ENCODE results near the gene EMP1. TPM values are rescaled to one million over a fixed set of nuclear protein-coding genes. Genes with fewer than 3 reads are reported as not detected.
A peak's percentile ranks its signal among the peaks of the same experiment; 100 is the strongest.

EMP1 gene
- total and polyA plus RNA-seq, 2 of the 13 experiments (the other 11 are each of a cell fraction or from before 2014, with no cell fraction given), result 0.13 to 0.61 TPM

DNA sequence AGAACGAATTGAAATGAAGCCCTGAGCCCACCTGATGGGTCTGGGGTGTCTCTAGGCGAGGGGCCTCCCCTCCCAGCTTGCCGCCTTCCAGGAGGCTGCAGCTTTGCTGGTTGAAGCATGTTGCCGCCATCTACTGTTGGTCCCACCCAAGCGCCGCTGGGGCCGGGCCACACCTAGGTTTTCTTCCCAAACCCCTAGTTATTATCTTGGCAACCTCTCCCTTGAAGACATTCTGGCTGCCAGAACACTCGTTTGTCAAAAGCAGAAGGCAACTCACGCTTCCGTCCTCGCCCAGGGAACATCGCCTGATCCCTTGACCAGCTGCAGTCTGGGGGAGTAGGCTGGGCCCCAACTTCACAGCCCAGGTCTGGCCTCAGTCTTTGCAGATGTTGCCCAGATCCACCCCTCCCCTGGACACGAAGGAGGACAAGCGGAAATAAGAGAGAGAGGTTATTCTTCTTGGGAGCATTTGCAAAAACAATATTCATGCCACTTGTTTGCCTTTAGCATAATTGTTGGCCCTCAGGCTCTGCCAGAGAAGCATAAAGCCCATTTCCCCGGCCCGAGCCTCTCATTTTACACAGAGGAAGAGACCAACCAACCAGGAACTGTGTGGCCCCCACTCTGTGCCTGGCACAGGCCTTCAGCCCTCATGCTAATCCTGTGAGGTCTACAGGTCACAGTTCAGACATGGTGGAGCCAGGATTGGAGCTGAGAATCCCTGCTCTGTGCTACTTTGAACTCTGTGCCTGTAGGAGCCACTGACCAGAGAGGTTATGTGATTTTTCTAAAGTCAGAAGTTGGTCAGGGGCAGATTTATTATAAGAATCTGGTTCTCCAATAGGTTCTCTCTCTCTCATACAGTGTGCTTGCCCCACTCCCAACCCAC is 6.8 kb downstream of the EMP1 start:
- Histone ChIP-seq H3K4me3 (replicated peaks in 1 of 3; ENCODE audit: insufficient read depth in 1 of 3, low read depth in 2 of 3, low read length in 3 of 3) (no peak overlapping the region), H3K27ac (ENCODE audit: extremely low read length, insufficient read depth, low read length) (no peak overlapping the region), H3K79me2 (ENCODE audit: insufficient read depth, low read length) (no peaks in the 10 kb centered on the region), H4K20me1 (ENCODE audit: insufficient read depth, low read length) (no peaks in the 10 kb centered on the region), H3K9me3 (ENCODE audit: low read length) (no peaks in the 10 kb centered on the region), H3K9ac (ENCODE audit: insufficient read depth, low read depth, low read length) (no peak overlapping the region), H3K4me1 (ENCODE audit: insufficient read depth, low read length) (no peaks in the 10 kb centered on the region), H3K36me3 (replicated peaks in 1 of 2; ENCODE audit: control insufficient read depth in 1 of 2, insufficient read depth in 2 of 2, low read length in 2 of 2) (no peaks in the 10 kb centered on the region), H2AFZ (ENCODE audit: low read length) (no peak overlapping the region), H3K4me2 (ENCODE audit: low read depth, low read length) (no peak overlapping the region), H3K27me3 (ENCODE audit: control insufficient read depth in 1 of 2, insufficient read depth in 2 of 2, low read length in 2 of 2) (peaks cover 1 to 65% of the 10 kb centered on the region in 2 experiments; a peak in 4 of 5 replicates)
- WGBS (ENCODE audit: low lambda C conversion rate), result 21% methylated on average over 8 of the region's 16 CpGs
- DNase-seq (ENCODE audit: low spot score) (no peak), FAIRE-seq (no peak), ATAC-seq (peak; percentile 60; the same call in 2 of the 3 replicates)
- in situ Hi-C loops (cut with HindIII; ENCODE audit: extremely low pct_ligation_motif_present, low pct_unique_long_range_greater_than_20kb) (loop anchor here (25.0 kb wide), 1 partner anchor 416 kb away; the partner anchor contains the start of gene APOLD1), intact Hi-C loops (cut with micrococcal nuclease; ENCODE audit: unreplicated experiment) (no loop called here)
- BruUV-seq (replicated peaks), result no TSS peak
- TF ChIP-seq STAG1 (CRISPR knock-in tag; IDR thresholded peaks at IDR 0.05) (peak; percentile 41), SNAPC2 (CRISPR knock-in tag; IDR thresholded peaks at IDR 0.05) (no peak), ZNF263 (CRISPR knock-in tag; IDR thresholded peaks at IDR 0.05) (no peak), ZFP36L2 (CRISPR knock-in tag; IDR thresholded peaks at IDR 0.05) (no peak), CTCF (CRISPR knock-in tag; IDR thresholded peaks at IDR 0.05) (peak; percentile 32; the same call in 1 of the 2 replicates)
- ChIA-PET POLR2A (no interaction called here), CTCF (ENCODE audit: low intra/inter-chr PET ratio, low total read pairs) (no interaction called here)

DNA sequence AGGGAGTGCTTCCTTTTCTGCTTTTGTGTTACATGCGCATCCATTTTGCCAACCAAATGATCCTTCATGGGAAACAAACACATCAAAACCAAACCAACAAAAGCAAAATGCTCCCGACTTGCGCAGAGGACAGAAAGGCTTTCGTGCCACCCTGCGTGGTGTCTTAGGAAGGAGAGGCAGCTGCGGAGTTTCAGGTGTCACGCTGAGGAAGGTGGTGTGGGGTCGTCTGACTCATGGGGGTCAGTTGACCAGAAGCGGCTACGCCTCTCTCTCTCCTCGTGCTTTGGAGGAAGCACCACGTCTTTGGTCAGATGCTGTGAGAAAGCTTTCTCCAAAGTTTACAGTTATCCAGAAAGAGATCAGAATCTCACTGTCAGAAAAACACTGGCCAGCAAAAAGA is 7.9 kb downstream of the EMP1 start:
- Histone ChIP-seq H3K27ac (ENCODE audit: extremely low read length, insufficient read depth, low read length) (no peak overlapping the region), H3K27me3 (ENCODE audit: control insufficient read depth in 1 of 2, insufficient read depth in 2 of 2, low read length in 2 of 2) (peaks cover 1 to 67% of the 10 kb centered on the region in 2 experiments; a peak in 4 of 5 replicates), H3K79me2 (ENCODE audit: insufficient read depth, low read length) (no peaks in the 10 kb centered on the region), H3K36me3 (replicated peaks in 1 of 2; ENCODE audit: control insufficient read depth in 1 of 2, insufficient read depth in 2 of 2, low read length in 2 of 2) (no peaks in the 10 kb centered on the region), H3K4me3 (replicated peaks in 1 of 3; ENCODE audit: insufficient read depth in 1 of 3, low read depth in 2 of 3, low read length in 3 of 3) (no peak overlapping the region), H3K4me1 (ENCODE audit: insufficient read depth, low read length) (no peaks in the 10 kb centered on the region), H4K20me1 (ENCODE audit: insufficient read depth, low read length) (no peaks in the 10 kb centered on the region), H2AFZ (ENCODE audit: low read length) (no peak overlapping the region), H3K9me3 (ENCODE audit: low read length) (no peaks in the 10 kb centered on the region), H3K4me2 (ENCODE audit: low read depth, low read length) (no peak overlapping the region), H3K9ac (ENCODE audit: insufficient read depth, low read depth, low read length) (no peak overlapping the region)
- WGBS (ENCODE audit: low lambda C conversion rate), result 32% methylated on average over 12 of the region's 12 CpGs
- in situ Hi-C loops (cut with HindIII; ENCODE audit: extremely low pct_ligation_motif_present, low pct_unique_long_range_greater_than_20kb) (loop anchor here (25.0 kb wide), 1 partner anchor 417 kb away; the partner anchor contains the start of gene APOLD1), intact Hi-C loops (cut with micrococcal nuclease; ENCODE audit: unreplicated experiment) (no loop called here)
- POLR2A ChIA-PET, result no interaction called here
- CTCF ChIA-PET (ENCODE audit: low intra/inter-chr PET ratio, low total read pairs), result no interaction called here
- ATAC-seq (no peak), FAIRE-seq (no peak), DNase-seq (ENCODE audit: low spot score) (no peak)
- no TSS peak for BruUV-seq (replicated peaks)
- no peak for TF ChIP-seq ZNF674 (CRISPR knock-in tag; IDR thresholded peaks at IDR 0.05; ENCODE audit: low read depth)
- TF ChIP-seq ZNF720 (CRISPR knock-in tag; IDR thresholded peaks at IDR 0.05), result no peak
- no peak for TF ChIP-seq HOXA3 (CRISPR knock-in tag; IDR thresholded peaks at IDR 0.05)
- TF ChIP-seq ZNF10 (CRISPR knock-in tag; IDR thresholded peaks at IDR 0.05; ENCODE audit: borderline replicate concordance, low read depth), result no peak

All from HepG2 (cell line).